ENCODE measurements around the gene TENM3. TPM values are rescaled to one million over a fixed set of nuclear protein-coding genes. Genes with fewer than 3 reads are reported as not detected.
"Not testable (repeated sequence)": the region's sequence is repeated elsewhere in the genome, so short reads cannot be mapped to it uniquely, and the experiment has no call there.

Gene TENM3
- total RNA-seq, 1 experiment from 2014 or later: 57.4 TPM

- not testable (repeated sequence) for H3K9me3 ChIP-seq (replicated peaks); H3K27me3 ChIP-seq; H3K4me1 ChIP-seq
Observed at GRCh38 chr4:182237010-182237409, 6.2 kb upstream of the TENM3 start.

DNA sequence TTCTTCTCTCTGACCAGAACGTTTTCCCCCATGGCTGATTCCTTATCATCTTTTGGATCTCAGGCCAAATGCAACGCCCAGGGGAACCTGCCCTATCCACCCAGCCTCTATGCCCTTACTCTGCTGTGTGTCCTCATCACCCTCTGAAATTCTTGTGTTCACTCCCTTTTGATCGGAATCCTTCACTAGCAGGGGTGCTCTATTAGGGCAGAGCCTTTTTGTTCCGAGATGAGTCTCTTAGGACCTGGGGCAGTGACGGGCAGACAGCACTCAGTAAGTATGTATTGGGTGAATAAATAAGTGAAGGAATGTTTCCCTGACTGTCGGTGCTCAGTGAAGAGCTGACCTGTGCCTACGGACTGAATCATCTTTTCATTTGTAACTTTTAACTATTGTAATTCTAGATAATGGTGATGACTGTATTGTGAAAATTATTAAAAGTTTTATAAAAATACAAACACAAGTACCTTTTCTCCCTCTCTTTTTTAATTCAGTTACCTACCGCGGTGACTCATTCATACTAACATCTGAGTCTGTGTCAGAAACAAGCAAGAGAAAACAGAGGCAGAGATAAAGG, 4.8 kb upstream of the TENM3 start:
- H3K27ac ChIP-seq: no peak overlapping the region

More at GRCh38 chr4:182237010-182237409, 6.2 kb upstream of the TENM3 start:
- not testable (repeated sequence) for H3K36me3 ChIP-seq, H3K27ac ChIP-seq, DNase-seq, H3K4me3 ChIP-seq

DNA sequence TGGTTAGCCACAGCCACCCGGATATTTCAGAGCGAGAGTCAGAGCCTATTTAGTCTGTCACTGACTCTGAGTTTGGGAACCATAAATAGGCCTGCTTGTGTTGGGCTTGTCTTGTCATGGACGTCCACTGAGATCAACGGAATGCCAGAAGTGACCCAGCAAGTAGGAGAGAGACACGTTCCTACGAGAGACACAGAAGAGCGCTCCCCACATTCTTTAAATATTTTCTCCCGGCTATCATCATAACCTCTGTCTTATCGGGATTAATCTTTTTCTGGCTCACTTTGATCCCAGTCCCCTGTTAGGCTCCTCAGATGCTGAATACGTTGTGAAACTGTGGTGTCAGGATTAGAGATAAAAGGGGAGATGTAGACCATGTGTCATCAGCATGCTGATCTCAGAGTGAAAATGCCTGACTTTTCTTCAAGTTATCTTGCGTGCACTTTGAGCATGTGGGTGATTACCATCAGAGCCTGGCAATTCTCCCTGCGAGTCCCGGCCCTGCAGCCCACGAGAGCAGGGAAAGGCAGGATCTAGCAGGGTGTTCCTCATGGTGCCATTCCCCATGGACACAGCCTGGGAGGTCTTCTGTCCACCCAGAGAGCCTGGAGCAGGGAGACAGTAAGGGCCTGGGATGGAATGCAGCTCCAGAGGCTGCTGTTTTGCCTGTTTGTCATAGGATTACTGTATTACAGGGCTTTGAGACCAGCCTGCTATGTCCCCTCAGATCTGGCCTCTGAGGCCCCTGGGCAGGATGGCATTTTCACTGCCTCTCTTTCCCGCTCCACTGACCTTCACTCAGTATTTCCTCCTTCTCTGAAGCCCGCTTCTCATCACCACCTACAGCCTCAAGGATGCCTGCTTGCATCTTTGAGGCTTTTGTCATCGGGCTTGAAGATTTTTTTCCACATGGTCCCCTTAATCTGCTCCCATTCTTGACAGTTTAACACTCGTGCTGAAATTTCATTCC, 2.8 kb upstream of the TENM3 start:
- Histone ChIP-seq H3K4me3 (peak overlapping the region; percentile 40), H3K36me3 (no peaks in the 10 kb centered on the region), H3K27ac (peak overlapping the region; percentile 63), H3K27me3 (no peaks in the 10 kb centered on the region), H3K9me3 (replicated peaks) (no peaks in the 10 kb centered on the region), H3K4me1 (no peaks in the 10 kb centered on the region; the same call in 1 of the 2 replicates)
- peak; percentile 70 to 73 for DNase-seq

More for the DNA sequence above, 4.8 kb upstream of the TENM3 start:
- Histone ChIP-seq H3K27me3 (no peaks in the 10 kb centered on the region), H3K4me1 (no peaks in the 10 kb centered on the region; the same call in 1 of the 2 replicates), H3K36me3 (no peaks in the 10 kb centered on the region), H3K9me3 (replicated peaks) (no peaks in the 10 kb centered on the region), H3K4me3 (no peak overlapping the region)
- no peak for DNase-seq

- H3K4me1 ChIP-seq, H3K36me3 ChIP-seq, H3K27ac ChIP-seq: not testable (repeated sequence)
Observed at GRCh38 chr4:182242260-182242659, 942 bp upstream of the TENM3 start.

GRCh38 chr4:182242787-182243186, 415 bp upstream of the TENM3 start:
- Histone ChIP-seq H3K27me3 (no peaks in the 10 kb centered on the region), H3K4me1 (no peaks in the 10 kb centered on the region; the same call in 1 of the 2 replicates), H3K4me3 (no peak overlapping the region), H3K27ac (no peak overlapping the region), H3K9me3 (replicated peaks) (no peaks in the 10 kb centered on the region), H3K36me3 (no peaks in the 10 kb centered on the region)
- peak in 1 of 2 experiments; percentile 10 for DNase-seq

More at GRCh38 chr4:182242260-182242659, 942 bp upstream of the TENM3 start:
- not testable (repeated sequence) for H3K4me3 ChIP-seq; H3K9me3 ChIP-seq (replicated peaks); DNase-seq; H3K27me3 ChIP-seq

DNA sequence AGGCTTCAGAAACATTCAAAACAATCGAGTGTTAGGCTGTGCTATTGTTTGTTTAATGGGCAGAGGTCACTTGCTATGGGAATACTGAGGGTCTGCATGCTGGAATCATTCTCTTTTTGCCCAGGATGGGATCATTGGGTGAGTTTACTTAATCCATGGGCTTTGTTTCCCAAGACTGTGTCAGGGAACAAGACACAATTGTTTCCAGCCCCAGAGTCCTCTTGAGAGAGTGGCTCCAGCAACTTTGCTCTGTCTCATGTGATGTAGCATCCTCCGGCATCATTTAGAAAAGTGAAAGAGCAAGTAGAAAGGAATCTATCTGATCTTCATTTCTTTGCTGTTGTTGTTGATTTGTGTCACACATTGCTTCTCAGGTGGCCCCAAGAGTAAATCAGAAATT, 1.8 kb downstream of the TENM3 start:
- Histone ChIP-seq H3K4me1 (no peaks in the 10 kb centered on the region), H3K27me3 (no peaks in the 10 kb centered on the region), H3K9me3 (replicated peaks) (no peaks in the 10 kb centered on the region), H3K4me3 (no peak overlapping the region), H3K27ac (no peak overlapping the region), H3K36me3 (no peaks in the 10 kb centered on the region)
- no peak for DNase-seq

- H3K4me1 ChIP-seq: no peaks in the 10 kb centered on the region
- H3K4me3 ChIP-seq: no peak overlapping the region
- DNase-seq: no peak
- H3K27me3 ChIP-seq: no peaks in the 10 kb centered on the region
- H3K27ac ChIP-seq: no peak overlapping the region
- H3K9me3 ChIP-seq (replicated peaks): no peaks in the 10 kb centered on the region
- no peaks in the 10 kb centered on the region for H3K36me3 ChIP-seq
Observed at GRCh38 chr4:182245541-182246215, 2.5 kb downstream of the TENM3 start.

GRCh38 chr4:182246401-182247205, 3.4 kb downstream of the TENM3 start:
- H3K27me3 ChIP-seq: no peaks in the 10 kb centered on the region
- DNase-seq: no peak
- H3K9me3 ChIP-seq (replicated peaks): no peaks in the 10 kb centered on the region
- H3K4me1 ChIP-seq: no peaks in the 10 kb centered on the region
- no peak overlapping the region for H3K27ac ChIP-seq
- no peaks in the 10 kb centered on the region for H3K36me3 ChIP-seq
- H3K4me3 ChIP-seq: no peak overlapping the region

DNA sequence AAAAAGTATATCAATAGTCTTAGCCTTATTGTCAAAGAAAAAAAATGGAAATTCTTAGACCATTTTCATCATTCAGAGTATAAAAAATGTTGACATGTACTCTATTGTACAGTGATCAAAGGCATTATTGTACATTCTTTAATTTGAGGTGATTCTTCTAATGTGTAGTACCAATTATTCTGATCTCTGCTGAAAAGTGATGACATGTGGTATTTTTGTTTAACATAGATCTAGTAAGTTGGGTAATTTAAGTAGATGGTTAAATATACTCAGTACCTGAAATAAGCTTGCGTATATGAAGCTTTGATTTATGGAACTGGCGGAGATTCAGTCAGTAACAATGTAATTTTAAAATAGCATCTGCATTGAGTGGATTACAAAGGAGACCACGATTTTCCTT, 5.1 kb downstream of the TENM3 start:
- Histone ChIP-seq H3K27ac (no peak overlapping the region), H3K36me3 (no peaks in the 10 kb centered on the region), H3K9me3 (replicated peaks) (no peaks in the 10 kb centered on the region), H3K27me3 (no peaks in the 10 kb centered on the region), H3K4me1 (no peaks in the 10 kb centered on the region), H3K4me3 (no peak overlapping the region)
- DNase-seq: no peak

- Histone ChIP-seq H3K27me3 (no peaks in the 10 kb centered on the region), H3K27ac (no peak overlapping the region), H3K9me3 (replicated peaks) (no peaks in the 10 kb centered on the region), H3K4me1 (no peaks in the 10 kb centered on the region), H3K4me3 (no peak overlapping the region), H3K36me3 (no peaks in the 10 kb centered on the region)
- DNase-seq: no peak
Observed at GRCh38 chr4:182250446-182250845, 7.2 kb downstream of the TENM3 start.

- Histone ChIP-seq H3K27ac (no peak overlapping the region), H3K4me3 (no peak overlapping the region), H3K9me3 (replicated peaks) (no peaks in the 10 kb centered on the region), H3K27me3 (no peaks in the 10 kb centered on the region), H3K4me1 (no peaks in the 10 kb centered on the region), H3K36me3 (no peaks in the 10 kb centered on the region)
- DNase-seq: no peak
Observed at GRCh38 chr4:182251116-182251515, 7.9 kb downstream of the TENM3 start.

DNA sequence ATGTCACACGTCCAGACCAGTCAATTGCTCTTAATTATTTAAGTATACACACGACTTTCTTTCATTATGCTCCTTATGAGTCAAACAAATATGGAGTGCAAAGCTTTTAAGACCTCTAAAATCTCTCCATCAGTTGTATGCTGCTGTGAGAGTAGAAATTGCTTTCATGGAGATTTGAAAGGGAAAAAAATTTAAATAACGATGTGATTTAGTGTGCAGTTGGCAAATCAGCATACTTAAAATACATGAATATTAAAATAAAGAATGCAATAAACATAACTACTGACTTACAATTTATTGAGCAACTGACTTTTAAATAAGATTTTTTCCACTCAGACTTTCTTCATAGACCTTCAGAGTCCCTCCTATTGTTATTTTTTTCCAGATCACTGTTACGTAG, 9.0 kb downstream of the TENM3 start:
- H3K9me3 ChIP-seq (replicated peaks): no peaks in the 10 kb centered on the region
- no peak overlapping the region for H3K27ac ChIP-seq
- no peaks in the 10 kb centered on the region for H3K4me1 ChIP-seq
- H3K36me3 ChIP-seq: no peaks in the 10 kb centered on the region
- H3K27me3 ChIP-seq: no peaks in the 10 kb centered on the region
- no peak for DNase-seq
- H3K4me3 ChIP-seq: no peak overlapping the region

GRCh38 chr4:182254026-182254780, 11.0 kb downstream of the TENM3 start:
- H3K27ac ChIP-seq: no peak overlapping the region
- H3K36me3 ChIP-seq: no peaks in the 10 kb centered on the region
- no peak overlapping the region for H3K4me3 ChIP-seq
- no peaks in the 10 kb centered on the region for H3K9me3 ChIP-seq (replicated peaks)
- no peak for DNase-seq
- H3K27me3 ChIP-seq: no peaks in the 10 kb centered on the region
- no peaks in the 10 kb centered on the region for H3K4me1 ChIP-seq
